Measurements from ENCODE around the gene TMX4.
"Not testable (repeated sequence)": the region's sequence is repeated elsewhere in the genome, so short reads cannot be mapped to it uniquely, and the experiment has no call there.

TMX4 gene

GRCh38 chr20:7985916-7986315, 33.6 kb downstream of the TMX4 start:
- FAIRE-seq (no peak), DNase-seq (ENCODE audit: insufficient read length) (no peak)
- TF ChIP-seq POLR2AphosphoS5 (IDR thresholded peaks at IDR 0.05; ENCODE audit: low read depth, low read length) (no peak), POLR2A (IDR thresholded peaks at IDR 0.05; ENCODE audit: low read depth, low read length) (no peak), TAF1 (IDR thresholded peaks at IDR 0.05; ENCODE audit: borderline replicate concordance, low read depth, low read length) (no peak)

- no peak for DNase-seq (ENCODE audit: insufficient read length)
- TF ChIP-seq POLR2AphosphoS5 (IDR thresholded peaks at IDR 0.05; ENCODE audit: low read depth, low read length), result no peak
- TF ChIP-seq TAF1 (IDR thresholded peaks at IDR 0.05; ENCODE audit: borderline replicate concordance, low read depth, low read length), result no peak
- no peak for TF ChIP-seq POLR2A (IDR thresholded peaks at IDR 0.05; ENCODE audit: low read depth, low read length)
- FAIRE-seq, result no peak
Measured at GRCh38 chr20:7984192-7984591, 35.4 kb downstream of the TMX4 start.

GRCh38 chr20:7981374-7981773, 38.2 kb downstream of the TMX4 start:
- DNase-seq (ENCODE audit: insufficient read length) (no peak), FAIRE-seq (no peak)
- TF ChIP-seq TAF1 (IDR thresholded peaks at IDR 0.05; ENCODE audit: borderline replicate concordance, low read depth, low read length) (no peak), POLR2A (IDR thresholded peaks at IDR 0.05; ENCODE audit: low read depth, low read length) (no peak), POLR2AphosphoS5 (IDR thresholded peaks at IDR 0.05; ENCODE audit: low read depth, low read length) (no peak)

DNA sequence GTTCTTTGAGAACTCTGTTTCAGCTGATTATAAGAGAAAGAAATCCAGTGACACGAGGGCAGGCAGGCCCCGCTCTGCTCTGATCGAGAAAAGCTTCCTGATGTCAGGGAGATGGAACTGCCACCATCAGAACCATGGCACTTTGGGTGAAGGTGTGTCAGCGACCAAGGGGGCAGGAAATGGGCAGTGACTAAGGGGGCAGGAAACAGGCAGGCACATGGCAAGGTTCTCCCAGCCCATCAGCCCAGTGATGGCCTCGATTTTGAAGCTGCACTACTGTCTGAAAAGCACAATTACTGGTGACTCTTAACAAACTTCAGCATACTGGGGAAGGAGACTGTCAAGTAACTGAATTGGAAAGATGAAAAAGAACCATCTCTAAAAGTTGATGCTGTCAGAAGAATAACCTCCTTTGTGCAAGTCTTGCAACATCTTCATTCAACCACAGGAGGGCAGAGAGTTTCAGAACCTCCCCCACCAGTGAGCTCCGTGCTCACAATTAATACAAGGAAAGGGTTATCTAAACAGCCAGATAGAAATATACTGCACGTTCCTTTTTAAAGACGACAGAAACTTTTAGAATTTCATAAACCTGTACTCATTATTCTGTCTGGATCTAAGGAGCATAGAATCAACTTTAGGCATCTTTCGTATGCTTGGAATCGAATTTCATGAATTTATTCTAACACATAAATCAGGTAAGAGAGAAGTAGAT, 39.1 kb downstream of the TMX4 start:
- no peak for TF ChIP-seq TAF1 (IDR thresholded peaks at IDR 0.05; ENCODE audit: borderline replicate concordance, low read depth, low read length)
- TF ChIP-seq POLR2AphosphoS5 (IDR thresholded peaks at IDR 0.05; ENCODE audit: low read depth, low read length), result no peak
- TF ChIP-seq POLR2A (IDR thresholded peaks at IDR 0.05; ENCODE audit: low read depth, low read length), result no peak
- DNase-seq (ENCODE audit: insufficient read length) (no peak), FAIRE-seq (no peak)

- no peak for DNase-seq (ENCODE audit: insufficient read length)
- FAIRE-seq, result no peak
- TF ChIP-seq TAF1 (IDR thresholded peaks at IDR 0.05; ENCODE audit: borderline replicate concordance, low read depth, low read length), result no peak
- no peak for TF ChIP-seq POLR2AphosphoS5 (IDR thresholded peaks at IDR 0.05; ENCODE audit: low read depth, low read length)
- TF ChIP-seq POLR2A (IDR thresholded peaks at IDR 0.05; ENCODE audit: low read depth, low read length), result no peak
Measured at GRCh38 chr20:7977709-7978108, 41.9 kb downstream of the TMX4 start.

DNA sequence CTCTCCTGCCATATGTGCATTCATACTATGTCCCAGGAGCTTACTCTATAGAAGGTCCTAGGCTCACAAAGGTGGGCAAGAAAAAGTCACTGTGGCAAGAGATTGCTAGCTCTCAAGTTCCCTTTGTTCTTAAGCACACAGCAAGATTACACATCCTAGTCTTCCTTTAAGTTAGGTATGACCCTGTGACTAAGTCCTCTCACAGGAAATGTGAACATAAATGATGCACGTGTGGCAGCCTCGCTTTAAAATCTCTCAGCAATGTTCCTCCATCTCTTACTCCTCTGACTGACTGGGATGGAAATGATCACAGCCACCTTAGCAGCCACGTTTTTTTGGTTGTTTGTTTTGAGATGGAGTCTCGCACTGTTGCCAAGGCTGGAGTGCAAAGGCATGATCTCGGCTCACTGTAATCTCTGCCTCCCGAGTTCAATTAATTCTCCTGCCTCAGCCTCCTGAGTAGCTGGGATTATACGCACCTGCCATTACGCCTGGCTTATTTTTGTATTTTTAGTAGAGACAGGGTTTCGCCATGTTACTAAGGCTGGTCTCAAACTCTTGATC, 43.6 kb downstream of the TMX4 start:
- FAIRE-seq, result no peak
- TF ChIP-seq TAF1 (IDR thresholded peaks at IDR 0.05; ENCODE audit: borderline replicate concordance, low read depth, low read length) (no peak), POLR2AphosphoS5 (IDR thresholded peaks at IDR 0.05; ENCODE audit: low read depth, low read length) (no peak), POLR2A (IDR thresholded peaks at IDR 0.05; ENCODE audit: low read depth, low read length) (no peak)
- DNase-seq (ENCODE audit: insufficient read length), result no peak

DNA sequence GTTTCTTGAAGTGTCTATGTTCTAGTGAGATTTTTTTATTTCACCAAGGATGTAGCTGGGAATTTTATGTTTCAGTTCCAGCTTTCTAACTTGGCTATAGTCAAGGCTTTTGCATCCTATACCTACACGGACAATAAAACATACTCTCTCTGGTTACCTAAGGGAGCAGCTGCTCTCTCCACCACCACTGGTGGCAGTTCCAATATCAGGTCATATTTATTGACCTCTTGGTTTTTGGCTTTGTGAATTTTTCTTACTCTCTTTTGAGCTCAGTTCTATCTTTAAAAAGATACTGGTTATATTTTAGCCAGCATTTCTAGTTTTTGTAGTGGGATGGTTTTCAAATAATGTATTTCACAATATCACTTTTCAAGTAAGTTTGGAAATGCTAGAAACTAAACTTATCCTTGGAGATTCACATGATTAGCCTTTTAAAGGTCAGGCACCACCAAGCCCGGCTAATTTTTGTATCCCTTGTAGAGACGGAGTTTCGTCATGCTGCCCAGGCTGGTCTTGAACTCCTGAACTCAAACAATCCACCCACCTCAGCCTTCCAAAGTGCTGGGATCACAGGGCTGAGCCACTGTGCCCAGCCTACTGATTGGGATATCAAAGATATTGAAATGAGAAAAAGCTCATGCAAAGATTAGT, 44.7 kb downstream of the TMX4 start:
- no peak for DNase-seq (ENCODE audit: insufficient read length)
- TF ChIP-seq TAF1 (IDR thresholded peaks at IDR 0.05; ENCODE audit: borderline replicate concordance, low read depth, low read length) (no peak), POLR2AphosphoS5 (IDR thresholded peaks at IDR 0.05; ENCODE audit: low read depth, low read length) (no peak), POLR2A (IDR thresholded peaks at IDR 0.05; ENCODE audit: low read depth, low read length) (no peak)
- no peak for FAIRE-seq

DNA sequence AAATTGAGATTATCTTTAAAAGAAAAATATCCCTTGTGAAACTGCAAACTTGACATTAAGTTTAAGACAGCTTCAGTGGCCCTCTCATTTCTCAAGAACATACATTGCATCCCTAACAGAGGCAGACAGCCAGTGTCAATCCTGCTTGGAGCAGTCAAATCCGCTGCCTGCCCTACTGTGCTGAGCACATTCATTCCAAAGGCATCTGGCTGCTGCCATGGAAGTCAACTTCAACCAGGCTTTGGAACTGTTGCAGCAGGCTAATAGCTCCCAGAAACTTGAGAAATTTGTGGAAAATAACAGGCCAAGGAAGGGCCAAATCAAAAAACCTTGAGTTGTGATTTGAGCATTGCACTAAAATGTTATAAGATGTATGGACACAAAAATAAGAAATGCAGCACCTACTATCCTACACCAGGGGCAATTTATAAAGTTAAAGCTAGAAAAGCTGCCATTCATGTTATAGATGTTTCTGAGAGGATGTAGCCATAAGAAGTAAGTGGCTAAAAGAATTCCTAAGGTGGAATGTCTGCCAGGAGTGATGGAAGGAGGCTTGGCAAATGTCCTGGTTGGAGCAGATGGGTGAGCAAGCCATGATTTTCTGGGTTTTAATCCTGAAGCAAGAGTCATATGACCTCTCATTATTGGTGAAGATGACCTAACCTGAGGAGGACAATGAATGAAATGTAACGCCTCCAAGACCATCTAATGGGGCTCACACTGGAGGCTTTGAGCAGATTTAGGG, 47.9 kb downstream of the TMX4 start:
- TF ChIP-seq POLR2AphosphoS5 (IDR thresholded peaks at IDR 0.05; ENCODE audit: low read depth, low read length) (no peak), TAF1 (IDR thresholded peaks at IDR 0.05; ENCODE audit: borderline replicate concordance, low read depth, low read length) (no peak), POLR2A (IDR thresholded peaks at IDR 0.05; ENCODE audit: low read depth, low read length) (no peak)
- FAIRE-seq (no peak), DNase-seq (ENCODE audit: insufficient read length) (no peak)

DNA sequence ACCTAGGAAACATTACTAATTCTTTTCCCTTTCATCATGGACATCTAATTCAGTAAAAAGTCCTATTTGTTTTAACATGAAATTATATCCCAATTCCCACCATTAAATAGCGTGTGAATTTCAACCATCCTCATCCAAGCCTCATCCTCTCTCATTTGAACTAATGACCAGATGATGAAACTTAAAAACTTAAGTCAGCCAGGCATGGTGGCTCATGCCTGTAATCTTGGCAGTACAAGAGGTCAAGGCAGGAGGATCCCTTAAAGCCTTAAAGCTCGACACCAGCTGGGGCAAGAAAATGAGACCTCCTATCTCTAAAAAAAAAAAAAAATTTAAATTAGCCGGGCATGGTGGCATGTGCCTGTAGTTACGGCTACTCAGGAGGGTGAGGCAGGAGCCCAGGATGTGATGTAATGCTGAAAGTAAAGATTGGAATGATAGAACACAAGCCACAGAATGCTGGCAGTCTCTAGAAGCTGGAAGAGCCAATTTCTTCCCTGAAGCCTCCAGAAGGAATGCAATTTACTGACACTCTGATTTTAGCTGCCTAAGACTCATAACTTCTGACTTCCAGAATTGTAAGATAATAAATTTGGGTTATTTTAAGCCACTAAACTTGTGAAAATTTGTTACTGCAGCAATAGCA, 52.2 kb downstream of the TMX4 start:
- FAIRE-seq, result no peak
- TF ChIP-seq TAF1 (IDR thresholded peaks at IDR 0.05; ENCODE audit: borderline replicate concordance, low read depth, low read length), result no peak
- TF ChIP-seq POLR2A (IDR thresholded peaks at IDR 0.05; ENCODE audit: low read depth, low read length), result no peak
- no peak for TF ChIP-seq POLR2AphosphoS5 (IDR thresholded peaks at IDR 0.05; ENCODE audit: low read depth, low read length)
- DNase-seq (ENCODE audit: insufficient read length), result no peak

DNA sequence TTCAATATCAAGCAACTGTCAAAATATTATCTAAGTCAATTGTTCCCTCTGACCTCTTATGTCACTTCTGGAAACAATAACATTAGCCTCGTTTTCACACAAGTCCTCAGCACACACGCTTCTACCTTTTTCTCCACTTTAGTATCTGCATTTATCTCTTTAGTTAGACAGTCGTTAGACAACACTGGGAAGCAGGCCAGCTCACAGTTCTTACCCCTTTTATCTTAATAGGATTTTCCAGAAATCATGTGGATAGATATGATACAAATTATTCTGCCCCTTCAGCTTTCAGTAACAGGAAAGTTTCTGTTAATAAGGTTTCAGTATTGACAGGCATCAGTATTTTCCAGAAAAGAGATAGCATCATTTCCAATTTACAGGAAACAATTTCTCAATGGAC, 53.4 kb downstream of the TMX4 start:
- DNase-seq (ENCODE audit: insufficient read length) (no peak), FAIRE-seq (no peak)
- TF ChIP-seq POLR2AphosphoS5 (IDR thresholded peaks at IDR 0.05; ENCODE audit: low read depth, low read length), result no peak
- TF ChIP-seq POLR2A (IDR thresholded peaks at IDR 0.05; ENCODE audit: low read depth, low read length), result no peak
- TF ChIP-seq TAF1 (IDR thresholded peaks at IDR 0.05; ENCODE audit: borderline replicate concordance, low read depth, low read length), result no peak

- TF ChIP-seq POLR2AphosphoS5 (IDR thresholded peaks at IDR 0.05; ENCODE audit: low read depth, low read length) (no peak), POLR2A (IDR thresholded peaks at IDR 0.05; ENCODE audit: low read depth, low read length) (no peak), TAF1 (IDR thresholded peaks at IDR 0.05; ENCODE audit: borderline replicate concordance, low read depth, low read length) (no peak)
- DNase-seq (ENCODE audit: insufficient read length) (no peak), FAIRE-seq (no peak)
Measured at GRCh38 chr20:7959484-7959883, 60.1 kb downstream of the TMX4 start.

GRCh38 chr20:7956561-7956960, 63.0 kb downstream of the TMX4 start:
- not testable (repeated sequence) for DNase-seq (ENCODE audit: insufficient read length); FAIRE-seq
